Right lobe of liver (tissue), 4 donors: ENCODE data around the gene HS6ST2.

Experiments
- POLR2A ChIP-seq: fragments of 450-650 bp; IDR thresholded peaks from one replicate; pipeline ENCODE4 v1.6.1; 2017; ENCODE audit warnings: antibody characterized with exemption, mild to moderate bottlenecking
- TF ChIP-seq, protein P1 (sequence below), 4 donors: fragments of 200-600 bp in 3 of 4; fragments of 450-650 bp in 1 of 4; IDR thresholded peaks; one replicate each; pipeline versions ENCODE4 v1.5.1 to v1.8.0; 2016 to 2022; ENCODE audit warnings: antibody characterized with exemption in 4 of 4, mild to moderate bottlenecking in 2 of 4
- donor health status: DM: no; HTN: no; CAD: no.
- donor health status: DM: no; HTN: no; CAD: no.
- donor health status: DM: no; HTN: yes; CAD: no.

DNA sequence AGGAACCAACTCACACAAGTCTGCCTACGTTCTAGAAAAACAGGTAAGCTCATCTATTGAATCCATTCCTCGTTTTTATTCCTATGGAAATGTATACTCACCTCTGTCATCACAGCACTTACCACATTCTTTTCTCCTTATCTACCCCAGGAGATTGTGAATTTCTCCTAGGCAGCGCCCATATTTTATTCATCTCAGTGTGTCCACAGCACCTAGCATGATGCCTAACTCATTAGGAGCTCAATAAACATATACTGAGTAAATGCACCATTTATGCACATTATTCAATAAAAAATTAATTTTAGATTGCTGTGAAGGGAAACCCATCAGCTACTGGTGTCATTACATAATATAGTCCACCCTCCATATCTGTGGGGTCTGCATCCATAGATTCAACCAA is 363.4 kb downstream of the HS6ST2 start:
- TF ChIP-seq, protein P1, sequence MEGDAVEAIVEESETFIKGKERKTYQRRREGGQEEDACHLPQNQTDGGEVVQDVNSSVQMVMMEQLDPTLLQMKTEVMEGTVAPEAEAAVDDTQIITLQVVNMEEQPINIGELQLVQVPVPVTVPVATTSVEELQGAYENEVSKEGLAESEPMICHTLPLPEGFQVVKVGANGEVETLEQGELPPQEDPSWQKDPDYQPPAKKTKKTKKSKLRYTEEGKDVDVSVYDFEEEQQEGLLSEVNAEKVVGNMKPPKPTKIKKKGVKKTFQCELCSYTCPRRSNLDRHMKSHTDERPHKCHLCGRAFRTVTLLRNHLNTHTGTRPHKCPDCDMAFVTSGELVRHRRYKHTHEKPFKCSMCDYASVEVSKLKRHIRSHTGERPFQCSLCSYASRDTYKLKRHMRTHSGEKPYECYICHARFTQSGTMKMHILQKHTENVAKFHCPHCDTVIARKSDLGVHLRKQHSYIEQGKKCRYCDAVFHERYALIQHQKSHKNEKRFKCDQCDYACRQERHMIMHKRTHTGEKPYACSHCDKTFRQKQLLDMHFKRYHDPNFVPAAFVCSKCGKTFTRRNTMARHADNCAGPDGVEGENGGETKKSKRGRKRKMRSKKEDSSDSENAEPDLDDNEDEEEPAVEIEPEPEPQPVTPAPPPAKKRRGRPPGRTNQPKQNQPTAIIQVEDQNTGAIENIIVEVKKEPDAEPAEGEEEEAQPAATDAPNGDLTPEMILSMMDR (IDR thresholded peaks at IDR 0.05): no peak
- no peak for TF ChIP-seq POLR2A
